ENCODE results near the gene ASB18.

- TF ChIP-seq CTCF (IDR thresholded peaks at IDR 0.05) (no peak), POLR2A (IDR thresholded peaks at IDR 0.05) (no peak)
Observed at GRCh38 chr2:236293241-236293810, 29.1 kb upstream of the ASB18 start.
